PFSK-1 (cell line): ENCODE measurements around the gene SFXN1.

Source experiments
- FOXP2 ChIP-seq: optimal IDR thresholded peaks from 2 replicates; pipeline ENCODE3; 2011; ENCODE audit warnings: borderline replicate concordance, control low read depth, inconsistent platforms; ENCODE audit not compliant: insufficient read depth; ENCODE audit errors: extremely low read length, extremely low read depth
- POLR2AphosphoS5 ChIP-seq: IDR thresholded peaks from 2 replicates; pipeline ENCODE4 v1.6.1; 2012; ENCODE audit warnings: low read depth, mild to moderate bottlenecking, control low read depth, low read length, moderate library complexity
- REST ChIP-seq, 2 experiments: IDR thresholded peaks; 2 replicates each; pipeline versions ENCODE4 v1.6.1 to v1.8.0; 2011 to 2012; ENCODE audit warnings: low read depth in 2 of 2, low read length in 2 of 2, control low read depth in 1 of 2, inconsistent platforms in 1 of 2, mild to moderate bottlenecking in 1 of 2, moderate library complexity in 1 of 2; ENCODE audit not compliant: insufficient read depth in 1 of 2
- SIN3A ChIP-seq: IDR thresholded peaks from 2 replicates; pipeline ENCODE4 v1.6.1; 2012; ENCODE audit warnings: mild to moderate bottlenecking, low read length, moderate library complexity, borderline replicate concordance; ENCODE audit not compliant: insufficient read depth
- TAF1 ChIP-seq: IDR thresholded peaks from 2 replicates; pipeline ENCODE4 v1.6.1; 2012; ENCODE audit warnings: low read length, control low read depth, borderline replicate concordance; ENCODE audit not compliant: insufficient read depth

The SFXN1 gene

GRCh38 chr5:175567954-175568353 lies 89.6 kb downstream of the SFXN1 start:
- TF ChIP-seq REST (IDR thresholded peaks at IDR 0.05; ENCODE audit: insufficient read depth in 1 of 2, low read depth in 2 of 2, low read length in 2 of 2) (no peak), SIN3A (no peak), POLR2AphosphoS5 (no peak), FOXP2 (no peak), TAF1 (no peak)

- TF ChIP-seq SIN3A (no peak), REST (IDR thresholded peaks at IDR 0.05; ENCODE audit: insufficient read depth in 1 of 2, low read depth in 2 of 2, low read length in 2 of 2) (no peak), TAF1 (no peak), FOXP2 (no peak)
Measured at GRCh38 chr5:175569701-175570100, 91.3 kb downstream of the SFXN1 start.

- no peak for TF ChIP-seq FOXP2
- no peak for TF ChIP-seq POLR2AphosphoS5
Measured at GRCh38 chr5:175572886-175573285, 94.5 kb downstream of the SFXN1 start.

GRCh38 chr5:175573493-175574269 lies 95.3 kb downstream of the SFXN1 start:
- TF ChIP-seq REST (IDR thresholded peaks at IDR 0.05; ENCODE audit: insufficient read depth in 1 of 2, low read depth in 2 of 2, low read length in 2 of 2) (no peak), TAF1 (no peak), SIN3A (no peak), FOXP2 (no peak), POLR2AphosphoS5 (no peak)

- no peak for TF ChIP-seq REST (IDR thresholded peaks at IDR 0.05; ENCODE audit: insufficient read depth in 1 of 2, low read depth in 2 of 2, low read length in 2 of 2)
- TF ChIP-seq SIN3A, result no peak
Measured at GRCh38 chr5:175575301-175575700, 96.9 kb downstream of the SFXN1 start.
